Astrocyte (in vitro differentiated cells and primary cell): ENCODE data around the gene ZNF628.

Experiments
- EZH2 ChIP-seq: IDR thresholded peaks from 2 replicates; pipeline ENCODE4 v1.6.1; 2012; ENCODE audit warnings: mild to moderate bottlenecking, low read length, inconsistent platforms; ENCODE audit not compliant: insufficient read depth
- TF ChIP-seq, protein P1 (sequence below): IDR thresholded peaks from 2 replicates; pipeline ENCODE4 v1.5.1; 2011; ENCODE audit warnings: low read depth, mild to moderate bottlenecking, inconsistent platforms, low read length, moderate library complexity; ENCODE audit not compliant: insufficient read depth

DNA sequence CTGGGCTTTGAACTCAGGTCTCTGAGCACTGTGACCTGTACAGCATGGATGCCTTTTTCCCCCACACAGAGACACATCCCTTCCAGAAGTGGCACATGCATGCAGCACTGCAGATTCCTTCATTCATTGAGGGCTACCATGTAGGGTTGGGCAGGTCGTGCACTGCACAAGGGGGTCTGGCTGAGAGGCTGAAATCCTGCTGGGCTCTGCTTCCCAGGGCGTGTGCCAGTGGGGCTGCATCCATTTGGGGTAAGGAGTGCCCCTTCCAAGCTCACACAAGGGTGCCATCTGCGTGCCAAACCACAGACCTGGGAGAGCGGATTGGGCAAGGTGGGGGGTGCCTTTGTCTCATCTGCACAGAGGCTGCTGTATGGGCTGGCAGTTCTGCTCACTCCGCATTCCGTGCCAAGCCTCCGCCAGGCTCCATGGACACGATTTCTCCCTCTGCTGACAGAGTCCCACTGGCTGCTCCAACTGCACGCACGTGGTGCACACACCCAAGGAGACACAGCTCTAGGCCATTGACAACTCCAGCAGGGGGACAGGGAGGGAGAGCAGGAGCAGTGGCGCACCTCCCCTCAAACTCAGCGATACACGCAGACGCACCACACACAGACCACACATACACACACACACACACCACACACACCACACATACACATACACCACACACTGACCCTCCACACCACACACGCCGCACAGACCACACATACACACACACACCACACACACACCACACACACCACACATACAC is 28.8 kb upstream of the ZNF628 start:
- TF ChIP-seq, protein P1, sequence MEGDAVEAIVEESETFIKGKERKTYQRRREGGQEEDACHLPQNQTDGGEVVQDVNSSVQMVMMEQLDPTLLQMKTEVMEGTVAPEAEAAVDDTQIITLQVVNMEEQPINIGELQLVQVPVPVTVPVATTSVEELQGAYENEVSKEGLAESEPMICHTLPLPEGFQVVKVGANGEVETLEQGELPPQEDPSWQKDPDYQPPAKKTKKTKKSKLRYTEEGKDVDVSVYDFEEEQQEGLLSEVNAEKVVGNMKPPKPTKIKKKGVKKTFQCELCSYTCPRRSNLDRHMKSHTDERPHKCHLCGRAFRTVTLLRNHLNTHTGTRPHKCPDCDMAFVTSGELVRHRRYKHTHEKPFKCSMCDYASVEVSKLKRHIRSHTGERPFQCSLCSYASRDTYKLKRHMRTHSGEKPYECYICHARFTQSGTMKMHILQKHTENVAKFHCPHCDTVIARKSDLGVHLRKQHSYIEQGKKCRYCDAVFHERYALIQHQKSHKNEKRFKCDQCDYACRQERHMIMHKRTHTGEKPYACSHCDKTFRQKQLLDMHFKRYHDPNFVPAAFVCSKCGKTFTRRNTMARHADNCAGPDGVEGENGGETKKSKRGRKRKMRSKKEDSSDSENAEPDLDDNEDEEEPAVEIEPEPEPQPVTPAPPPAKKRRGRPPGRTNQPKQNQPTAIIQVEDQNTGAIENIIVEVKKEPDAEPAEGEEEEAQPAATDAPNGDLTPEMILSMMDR: no peak
- TF ChIP-seq EZH2: no peak
